B cell (primary cell): ENCODE measurements around the gene PRKCA.

Source experiments
- EZH2 ChIP-seq: IDR thresholded peaks from 2 replicates; pipeline ENCODE4 v1.6.1; 2012; ENCODE audit warnings: borderline replicate concordance, low read depth, mild to moderate bottlenecking, moderate library complexity, low read length; ENCODE audit not compliant: insufficient read depth, poor library complexity, severe bottlenecking
- TF ChIP-seq, protein P1 (sequence below): fragments of 200-600 bp; IDR thresholded peaks from one replicate; pipeline ENCODE4 v1.8.0; 2022; ENCODE audit warnings: antibody characterized with exemption, mild to moderate bottlenecking

GRCh38 chr17:66777689-66778225 is 475.3 kb downstream of the PRKCA start:
- TF ChIP-seq, protein P1, sequence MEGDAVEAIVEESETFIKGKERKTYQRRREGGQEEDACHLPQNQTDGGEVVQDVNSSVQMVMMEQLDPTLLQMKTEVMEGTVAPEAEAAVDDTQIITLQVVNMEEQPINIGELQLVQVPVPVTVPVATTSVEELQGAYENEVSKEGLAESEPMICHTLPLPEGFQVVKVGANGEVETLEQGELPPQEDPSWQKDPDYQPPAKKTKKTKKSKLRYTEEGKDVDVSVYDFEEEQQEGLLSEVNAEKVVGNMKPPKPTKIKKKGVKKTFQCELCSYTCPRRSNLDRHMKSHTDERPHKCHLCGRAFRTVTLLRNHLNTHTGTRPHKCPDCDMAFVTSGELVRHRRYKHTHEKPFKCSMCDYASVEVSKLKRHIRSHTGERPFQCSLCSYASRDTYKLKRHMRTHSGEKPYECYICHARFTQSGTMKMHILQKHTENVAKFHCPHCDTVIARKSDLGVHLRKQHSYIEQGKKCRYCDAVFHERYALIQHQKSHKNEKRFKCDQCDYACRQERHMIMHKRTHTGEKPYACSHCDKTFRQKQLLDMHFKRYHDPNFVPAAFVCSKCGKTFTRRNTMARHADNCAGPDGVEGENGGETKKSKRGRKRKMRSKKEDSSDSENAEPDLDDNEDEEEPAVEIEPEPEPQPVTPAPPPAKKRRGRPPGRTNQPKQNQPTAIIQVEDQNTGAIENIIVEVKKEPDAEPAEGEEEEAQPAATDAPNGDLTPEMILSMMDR = no peak
- TF ChIP-seq EZH2 = no peak
